CD4-positive, CD25-positive, alpha-beta regulatory T cell (primary cell): ENCODE measurements around the gene PIK3CB. TPM values are rescaled to one million over a fixed set of nuclear protein-coding genes. Genes with fewer than 3 reads are reported as not detected.
A peak's percentile ranks its signal among the peaks of the same experiment; 100 is the strongest.

ENCODE experiments used
- ATAC-seq, 2 donors: fragments of 150-1000 bp; cut with Tn5 transposase; one replicate each; pipeline ENCODE4 v1.10.0; 2021; ENCODE audit warnings: low read depth in 2 of 2, moderate number of reproducible peaks in 2 of 2, moderate library complexity in 1 of 2
- DNase-seq, 3 donors: peaks; one replicate each; pipeline versions ENCODE4 v3.0.0 to v3.0.0-alpha.2; 2012 to 2022; ENCODE audit warnings: mixed read lengths in 1 of 3
- H3K27ac ChIP-seq: one replicate; pipeline ENCODE4 v1.7.0; 2013; ENCODE audit warnings: mild to moderate bottlenecking, low read length; ENCODE audit not compliant: insufficient read depth, poor library complexity, severe bottlenecking
- H3K27me3 ChIP-seq: one replicate; pipeline ENCODE4 v1.7.0; 2013; ENCODE audit warnings: low read length; ENCODE audit not compliant: control insufficient read depth, insufficient read depth
- H3K36me3 ChIP-seq: one replicate; pipeline ENCODE4 v1.7.0; 2013; ENCODE audit warnings: mild to moderate bottlenecking, low read length, moderate library complexity; ENCODE audit not compliant: control insufficient read depth, insufficient read depth
- H3K4me1 ChIP-seq: 2 replicates; pipeline ENCODE4 v1.7.0; 2013; ENCODE audit warnings: mild to moderate bottlenecking, low read length; ENCODE audit not compliant: insufficient read depth, control insufficient read depth, poor library complexity, severe bottlenecking
- H3K4me3 ChIP-seq: one replicate; pipeline ENCODE4 v1.7.0; 2013; ENCODE audit warnings: low read depth, mild to moderate bottlenecking, low read length, moderate library complexity
- H3K9me3 ChIP-seq, 2 experiments: 1 replicate in 1 of 2; 2 replicates in 1 of 2; pipeline ENCODE4 v1.7.0; 2013; ENCODE audit warnings: low read length in 2 of 2, mild to moderate bottlenecking in 1 of 2, moderate library complexity in 1 of 2; ENCODE audit not compliant: control insufficient read depth in 2 of 2
- H3K27ac Mint-ChIP-seq, 3 donors: one replicate each; pipeline ENCODE4 v1.8.0; 2020 to 2022; ENCODE audit warnings: mild to moderate bottlenecking in 3 of 3, mixed read lengths in 3 of 3, moderate library complexity in 2 of 3
- H3K27me3 Mint-ChIP-seq: one replicate; pipeline ENCODE4 v1.8.0; 2022; ENCODE audit warnings: mild to moderate bottlenecking, mixed read lengths
- H3K36me3 Mint-ChIP-seq: one replicate; pipeline ENCODE4 v1.8.0; 2020; ENCODE audit warnings: mixed read lengths
- H3K4me1 Mint-ChIP-seq, 4 donors: one replicate each; pipeline ENCODE4 v1.8.0; 2020 to 2022; ENCODE audit warnings: mixed read lengths in 4 of 4, mild to moderate bottlenecking in 1 of 4
- H3K4me3 Mint-ChIP-seq, 4 donors: one replicate each; pipeline ENCODE4 v1.8.0; 2020 to 2022; ENCODE audit warnings: mild to moderate bottlenecking in 4 of 4, mixed read lengths in 4 of 4, moderate library complexity in 3 of 4
- H3K9me3 Mint-ChIP-seq, 7 donors: one replicate each; pipeline ENCODE4 v1.8.0; 2020 to 2022; ENCODE audit warnings: mixed read lengths in 7 of 7, mild to moderate bottlenecking in 3 of 7, moderate library complexity in 2 of 7
- polyA plus RNA-seq, 4 donors: library from polyadenylated mRNA; unstranded; fragments of 300-500 nt; fragmentation: Illumina TruSeq; gene quantifications; one replicate each; pipeline ENCODE4 v1.2.3, GENCODE V29; 2021
- total RNA-seq: library from RNA; stranded (reverse); gene quantifications from one replicate; pipeline ENCODE4 v1.2.3, GENCODE V29; 2022

PIK3CB gene
- total and polyA plus RNA-seq, 5 donors from 2014 or later = 10.3 to 29.2 (median 13.3) TPM

- peak overlapping the region in 2 of 3 donors; percentile 31 to 45 for H3K27ac Mint-ChIP-seq
Measured at GRCh38 chr3:138782755-138783154, 52.0 kb downstream of the PIK3CB start.

GRCh38 chr3:138781012-138781470 is 53.7 kb downstream of the PIK3CB start:
- Mint-ChIP-seq H3K4me3 (peak overlapping the region; percentile 43 to 80 (median 69)), H3K36me3 (peaks cover 18% of the 10 kb centered on the region), H3K27ac (peak overlapping the region; percentile 78 to 85 (median 84)), H3K27me3 (no peaks in the 10 kb centered on the region), H3K4me1 (peaks cover 22 to 53% (median 36%) of the 10 kb centered on the region in 4 donors), H3K9me3 (no peaks in the 10 kb centered on the region)
- DNase-seq = peak; percentile 19 to 90 (median 64)
- H3K27me3 ChIP-seq = no peaks in the 10 kb centered on the region
- ATAC-seq = peak; percentile 95 to 97
- peak overlapping the region; percentile 53 for H3K4me3 ChIP-seq
- H3K36me3 ChIP-seq = no peaks in the 10 kb centered on the region
- H3K27ac ChIP-seq = peak overlapping the region; percentile 74
- H3K4me1 ChIP-seq = peaks cover 12% of the 10 kb centered on the region
- no peaks in the 10 kb centered on the region for H3K9me3 ChIP-seq

More at GRCh38 chr3:138782755-138783154, 52.0 kb downstream of the PIK3CB start:
- H3K36me3 Mint-ChIP-seq = peaks cover 21% of the 10 kb centered on the region
- no peaks in the 10 kb centered on the region for H3K27me3 Mint-ChIP-seq
- H3K36me3 ChIP-seq = no peaks in the 10 kb centered on the region
- no peaks in the 10 kb centered on the region for H3K9me3 ChIP-seq
- no peak overlapping the region for H3K27ac ChIP-seq
- H3K4me1 ChIP-seq = peaks cover 12% of the 10 kb centered on the region
- H3K27me3 ChIP-seq = no peaks in the 10 kb centered on the region
- peak overlapping the region in 1 of 4 donors; percentile 7 for H3K4me3 Mint-ChIP-seq
- no peak for DNase-seq
- H3K4me3 ChIP-seq = no peak overlapping the region
- H3K9me3 Mint-ChIP-seq = no peaks in the 10 kb centered on the region
- peaks cover 20 to 50% (median 34%) of the 10 kb centered on the region in 4 donors for H3K4me1 Mint-ChIP-seq
- ATAC-seq = no peak

- no peak overlapping the region for H3K4me3 ChIP-seq
- Mint-ChIP-seq H3K9me3 (no peaks in the 10 kb centered on the region), H3K4me3 (no peak overlapping the region), H3K27me3 (no peaks in the 10 kb centered on the region), H3K27ac (peak overlapping the region in 2 of 3 donors; percentile 42 to 54), H3K4me1 (peaks cover 27 to 57% (median 46%) of the 10 kb centered on the region in 4 donors), H3K36me3 (peaks cover 24% of the 10 kb centered on the region)
- DNase-seq (no peak), ATAC-seq (no peak)
- H3K4me1 ChIP-seq = peaks cover 12% of the 10 kb centered on the region
- no peaks in the 10 kb centered on the region for H3K36me3 ChIP-seq
- no peaks in the 10 kb centered on the region for H3K27me3 ChIP-seq
- H3K9me3 ChIP-seq = no peaks in the 10 kb centered on the region
- H3K27ac ChIP-seq = no peak overlapping the region
Measured at GRCh38 chr3:138778643-138779042, 56.1 kb downstream of the PIK3CB start.

GRCh38 chr3:138776961-138777360 is 57.8 kb downstream of the PIK3CB start:
- peaks cover 21% of the 10 kb centered on the region for H3K36me3 Mint-ChIP-seq
- H3K4me1 Mint-ChIP-seq = peaks cover 15 to 43% (median 33%) of the 10 kb centered on the region in 4 donors
- H3K27ac Mint-ChIP-seq = no peak overlapping the region
- ATAC-seq (no peak), DNase-seq (no peak)
- Histone ChIP-seq H3K4me3 (no peak overlapping the region), H3K4me1 (peaks cover 12% of the 10 kb centered on the region), H3K27ac (no peak overlapping the region), H3K9me3 (no peaks in the 10 kb centered on the region), H3K36me3 (no peaks in the 10 kb centered on the region), H3K27me3 (no peaks in the 10 kb centered on the region)
- H3K4me3 Mint-ChIP-seq = no peak overlapping the region
- no peaks in the 10 kb centered on the region for H3K9me3 Mint-ChIP-seq
- no peaks in the 10 kb centered on the region for H3K27me3 Mint-ChIP-seq

GRCh38 chr3:138775254-138775595 is 59.5 kb downstream of the PIK3CB start:
- Mint-ChIP-seq H3K4me3 (no peak overlapping the region), H3K9me3 (no peaks in the 10 kb centered on the region), H3K27me3 (no peaks in the 10 kb centered on the region), H3K27ac (peak overlapping the region in 1 of 3 donors; percentile 29), H3K36me3 (peaks cover 21% of the 10 kb centered on the region), H3K4me1 (peaks cover 7 to 35% (median 24%) of the 10 kb centered on the region in 4 donors)
- H3K27me3 ChIP-seq = no peaks in the 10 kb centered on the region
- H3K27ac ChIP-seq = no peak overlapping the region
- H3K4me3 ChIP-seq = no peak overlapping the region
- no peak for DNase-seq
- ATAC-seq = no peak
- H3K9me3 ChIP-seq = no peaks in the 10 kb centered on the region
- no peaks in the 10 kb centered on the region for H3K36me3 ChIP-seq
- H3K4me1 ChIP-seq = no peaks in the 10 kb centered on the region

GRCh38 chr3:138774529-138775253 is 60.0 kb downstream of the PIK3CB start:
- H3K36me3 ChIP-seq = no peaks in the 10 kb centered on the region
- no peak overlapping the region for H3K4me3 ChIP-seq
- Mint-ChIP-seq H3K9me3 (peaks cover 0 to 2% (median 0%) of the 10 kb centered on the region in 7 donors), H3K4me1 (peaks cover 10 to 36% (median 29%) of the 10 kb centered on the region in 4 donors), H3K27ac (peak overlapping the region in 1 of 3 donors; percentile 29), H3K27me3 (no peaks in the 10 kb centered on the region), H3K4me3 (no peak overlapping the region), H3K36me3 (peaks cover 27% of the 10 kb centered on the region)
- ATAC-seq (peak; percentile 40 to 48), DNase-seq (no peak)
- H3K27me3 ChIP-seq = no peaks in the 10 kb centered on the region
- H3K27ac ChIP-seq = no peak overlapping the region
- no peaks in the 10 kb centered on the region for H3K9me3 ChIP-seq
- H3K4me1 ChIP-seq = no peaks in the 10 kb centered on the region

- Histone ChIP-seq H3K27me3 (no peaks in the 10 kb centered on the region), H3K36me3 (peaks cover 12% of the 10 kb centered on the region), H3K9me3 (peaks cover 7 to 15% of the 10 kb centered on the region in 2 experiments), H3K27ac (no peak overlapping the region), H3K4me3 (no peak overlapping the region), H3K4me1 (no peaks in the 10 kb centered on the region)
- no peak overlapping the region for H3K27ac Mint-ChIP-seq
- no peak for ATAC-seq
- H3K27me3 Mint-ChIP-seq = no peaks in the 10 kb centered on the region
- H3K4me1 Mint-ChIP-seq = peaks cover 10 to 25% (median 20%) of the 10 kb centered on the region in 4 donors
- no peak overlapping the region for H3K4me3 Mint-ChIP-seq
- peaks cover 23% of the 10 kb centered on the region for H3K36me3 Mint-ChIP-seq
- DNase-seq = no peak
- peaks cover 0 to 2% (median 0%) of the 10 kb centered on the region in 7 donors for H3K9me3 Mint-ChIP-seq
Measured at GRCh38 chr3:138771585-138771984, 63.1 kb downstream of the PIK3CB start.
